HUES6 (cell line): ENCODE measurements around the gene DGCR6L.
"Not testable (repeated sequence)": the region's sequence is repeated elsewhere in the genome, so short reads cannot be mapped to it uniquely, and the experiment has no call there.

ENCODE experiments used
- H3K27ac ChIP-seq: 2 replicates; pipeline ENCODE4 v1.7.0; 2013; ENCODE audit warnings: low read depth, mild to moderate bottlenecking, low read length, inconsistent platforms
- H3K27me3 ChIP-seq: 2 replicates; pipeline ENCODE4 v1.6.1; 2013; ENCODE audit warnings: low read length; ENCODE audit not compliant: control insufficient read depth, insufficient read depth
- H3K36me3 ChIP-seq: 2 replicates; pipeline ENCODE4 v1.6.1; 2013; ENCODE audit warnings: low read length; ENCODE audit not compliant: control insufficient read depth, insufficient read depth
- H3K4me1 ChIP-seq: 2 replicates; pipeline ENCODE4 v1.6.1; 2013; ENCODE audit warnings: low read length; ENCODE audit not compliant: control insufficient read depth, insufficient read depth
- H3K4me3 ChIP-seq: 2 replicates; pipeline ENCODE4 v1.5.1; 2013; ENCODE audit warnings: low read depth, low read length
- H3K9ac ChIP-seq: one replicate; pipeline ENCODE4 v1.6.1; 2013; ENCODE audit warnings: mild to moderate bottlenecking, low read length
- H3K9me3 ChIP-seq: 2 replicates; pipeline ENCODE4 v1.6.1; 2013; ENCODE audit warnings: low read depth, low read length; ENCODE audit not compliant: control insufficient read depth, insufficient read depth

Gene DGCR6L

GRCh38 chr22:20285473-20286311, 34.2 kb downstream of the DGCR6L start:
- not testable (repeated sequence) for H3K27me3 ChIP-seq, H3K9ac ChIP-seq, H3K4me1 ChIP-seq, H3K27ac ChIP-seq, H3K4me3 ChIP-seq, H3K9me3 ChIP-seq, H3K36me3 ChIP-seq

- no peak overlapping the region for H3K9ac ChIP-seq
- no peak overlapping the region for H3K27ac ChIP-seq
- no peaks in the 10 kb centered on the region; the same call in 1 of the 2 replicates for H3K27me3 ChIP-seq
- H3K4me3 ChIP-seq, result no peak overlapping the region
- H3K9me3 ChIP-seq, result no peaks in the 10 kb centered on the region
- H3K36me3 ChIP-seq, result no peaks in the 10 kb centered on the region
- no peaks in the 10 kb centered on the region for H3K4me1 ChIP-seq
Measured at GRCh38 chr22:20284471-20285086, 35.3 kb downstream of the DGCR6L start.

GRCh38 chr22:20283674-20284066, 36.2 kb downstream of the DGCR6L start:
- Histone ChIP-seq H3K36me3 (no peaks in the 10 kb centered on the region), H3K9ac (no peak overlapping the region), H3K4me1 (no peaks in the 10 kb centered on the region), H3K27me3 (no peaks in the 10 kb centered on the region; the same call in 1 of the 2 replicates), H3K4me3 (no peak overlapping the region), H3K27ac (no peak overlapping the region), H3K9me3 (no peaks in the 10 kb centered on the region)

GRCh38 chr22:20282901-20283673, 36.8 kb downstream of the DGCR6L start:
- no peaks in the 10 kb centered on the region; the same call in 1 of the 2 replicates for H3K27me3 ChIP-seq
- H3K9me3 ChIP-seq, result no peaks in the 10 kb centered on the region
- H3K4me3 ChIP-seq, result no peak overlapping the region
- no peaks in the 10 kb centered on the region for H3K4me1 ChIP-seq
- H3K36me3 ChIP-seq, result no peaks in the 10 kb centered on the region
- H3K27ac ChIP-seq, result no peak overlapping the region
- H3K9ac ChIP-seq, result no peak overlapping the region

- Histone ChIP-seq H3K4me1 (no peaks in the 10 kb centered on the region), H3K9ac (no peak overlapping the region), H3K4me3 (no peak overlapping the region), H3K36me3 (no peaks in the 10 kb centered on the region), H3K27me3 (no peaks in the 10 kb centered on the region; the same call in 1 of the 2 replicates), H3K27ac (no peak overlapping the region), H3K9me3 (no peaks in the 10 kb centered on the region)
Measured at GRCh38 chr22:20281891-20282290, 38.0 kb downstream of the DGCR6L start.

GRCh38 chr22:20281473-20281872, 38.4 kb downstream of the DGCR6L start:
- H3K36me3 ChIP-seq, H3K4me1 ChIP-seq, H3K9me3 ChIP-seq, H3K27me3 ChIP-seq, H3K9ac ChIP-seq, H3K4me3 ChIP-seq, H3K27ac ChIP-seq: not testable (repeated sequence)

GRCh38 chr22:20280866-20281265, 39.0 kb downstream of the DGCR6L start:
- Histone ChIP-seq H3K9ac (no peak overlapping the region), H3K27me3 (no peaks in the 10 kb centered on the region), H3K9me3 (no peaks in the 10 kb centered on the region), H3K4me3 (no peak overlapping the region), H3K27ac (no peak overlapping the region), H3K36me3 (no peaks in the 10 kb centered on the region), H3K4me1 (no peaks in the 10 kb centered on the region)

GRCh38 chr22:20280163-20280562, 39.7 kb downstream of the DGCR6L start:
- not testable (repeated sequence) for H3K36me3 ChIP-seq, H3K9me3 ChIP-seq, H3K4me3 ChIP-seq, H3K4me1 ChIP-seq, H3K27me3 ChIP-seq, H3K9ac ChIP-seq, H3K27ac ChIP-seq

GRCh38 chr22:20279662-20280134, 40.2 kb downstream of the DGCR6L start:
- Histone ChIP-seq H3K4me3 (no peak overlapping the region), H3K9me3 (no peaks in the 10 kb centered on the region), H3K36me3 (no peaks in the 10 kb centered on the region), H3K27ac (no peak overlapping the region), H3K4me1 (no peaks in the 10 kb centered on the region), H3K9ac (no peak overlapping the region), H3K27me3 (no peaks in the 10 kb centered on the region)

GRCh38 chr22:20278726-20279490, 41.0 kb downstream of the DGCR6L start:
- H3K9me3 ChIP-seq, H3K27ac ChIP-seq, H3K4me3 ChIP-seq, H3K9ac ChIP-seq, H3K4me1 ChIP-seq, H3K27me3 ChIP-seq, H3K36me3 ChIP-seq: not testable (repeated sequence)
